Mucosa of gallbladder (tissue), 1 donor: Measurements from ENCODE around the gene GCSH. TPM values are rescaled to one million over a fixed set of nuclear protein-coding genes. Genes with fewer than 3 reads are reported as not detected.
A peak's percentile ranks its signal among the peaks of the same experiment; 100 is the strongest.

Experiments
- DNase-seq: peaks from one replicate; pipeline ENCODE4 v3.0.0-alpha.2; 2020; ENCODE audit warnings: low spot score
- total RNA-seq: library from RNA; stranded (reverse); gene quantifications from one replicate; pipeline ENCODE4 v1.2.1, GENCODE V29; 2021
- donor health status: DM: no; HTN: no; CAD: no.

GCSH gene
- total RNA-seq, 1 donor from 2014 or later = 13.1 TPM

DNA sequence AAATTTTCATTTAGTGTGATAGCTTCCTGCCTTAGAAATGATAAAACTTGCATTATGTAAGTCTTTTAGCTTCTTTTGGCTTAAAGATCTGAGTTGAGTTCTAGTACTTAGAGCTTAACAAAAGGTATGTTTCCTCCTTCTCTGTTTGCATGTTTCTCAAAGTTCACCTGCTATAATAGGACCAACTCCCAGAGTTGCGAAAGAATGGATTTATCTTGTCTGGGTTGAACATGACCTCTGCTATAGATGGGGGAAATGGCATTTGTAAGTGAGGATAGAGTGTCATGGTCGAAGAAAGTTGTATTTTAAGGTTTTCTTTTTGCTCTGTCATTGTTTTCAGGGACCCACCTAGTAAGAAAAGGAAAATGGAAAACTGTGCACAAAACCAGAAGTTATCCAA lies 53.4 kb downstream of the GCSH start:
- no peak for DNase-seq

DNA sequence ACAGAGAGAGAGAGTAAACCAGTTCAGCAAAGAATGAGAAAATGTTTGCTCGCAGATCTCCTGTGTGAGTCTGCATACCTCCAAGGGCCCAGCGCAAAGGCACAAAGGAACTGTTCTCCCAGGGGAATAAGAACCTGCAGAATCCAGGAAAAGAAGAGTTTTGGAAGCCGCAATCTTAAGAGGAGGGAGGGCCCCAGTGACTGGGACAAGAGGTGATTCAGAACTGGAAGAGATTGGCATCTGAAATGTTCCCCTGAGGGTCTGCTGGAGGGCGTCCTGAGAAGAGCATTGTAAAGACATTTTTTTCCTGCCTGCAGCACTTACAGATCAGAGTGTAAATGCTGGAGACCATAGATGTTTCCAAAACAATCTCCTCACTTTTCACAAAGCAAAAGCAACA lies 54.5 kb downstream of the GCSH start:
- DNase-seq = no peak

DNA sequence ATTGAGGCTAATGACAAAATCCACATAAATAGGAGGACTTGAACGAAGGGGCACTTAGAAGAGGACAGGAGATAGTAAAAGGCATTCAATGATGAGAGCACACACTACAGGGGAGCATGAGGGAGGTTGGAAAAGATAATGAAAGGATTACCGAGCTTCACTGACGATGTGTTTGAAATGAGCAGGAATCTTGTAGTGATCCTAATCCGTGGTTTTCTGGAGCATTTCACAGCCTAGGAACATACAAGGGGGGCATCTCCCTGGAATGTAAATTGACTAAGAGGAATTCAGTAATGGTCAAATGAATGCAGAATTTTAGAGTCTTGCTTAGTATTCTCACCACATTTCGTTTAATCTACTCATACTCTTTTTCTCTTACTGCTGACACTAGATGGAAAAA lies 55.4 kb downstream of the GCSH start:
- DNase-seq = no peak

DNA sequence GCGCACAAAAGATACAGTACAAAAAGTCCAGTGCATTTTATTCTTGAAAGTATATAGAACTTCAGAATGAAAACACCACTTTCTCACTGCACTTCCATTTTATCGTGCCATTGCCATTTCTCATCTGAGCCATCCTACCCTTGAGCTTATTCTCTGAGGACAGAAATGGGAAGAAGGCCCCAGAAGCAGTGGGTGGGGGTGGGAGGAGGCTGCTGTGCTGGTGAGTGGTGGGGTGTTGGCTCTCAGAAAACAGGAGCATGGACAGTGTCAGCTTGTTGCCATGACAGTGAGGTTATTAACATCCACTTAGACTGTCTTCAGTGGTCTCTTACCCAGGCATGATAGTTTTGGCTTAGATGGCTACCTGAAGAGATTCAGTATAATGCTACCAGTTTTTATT lies 56.1 kb downstream of the GCSH start:
- DNase-seq = no peak

DNA sequence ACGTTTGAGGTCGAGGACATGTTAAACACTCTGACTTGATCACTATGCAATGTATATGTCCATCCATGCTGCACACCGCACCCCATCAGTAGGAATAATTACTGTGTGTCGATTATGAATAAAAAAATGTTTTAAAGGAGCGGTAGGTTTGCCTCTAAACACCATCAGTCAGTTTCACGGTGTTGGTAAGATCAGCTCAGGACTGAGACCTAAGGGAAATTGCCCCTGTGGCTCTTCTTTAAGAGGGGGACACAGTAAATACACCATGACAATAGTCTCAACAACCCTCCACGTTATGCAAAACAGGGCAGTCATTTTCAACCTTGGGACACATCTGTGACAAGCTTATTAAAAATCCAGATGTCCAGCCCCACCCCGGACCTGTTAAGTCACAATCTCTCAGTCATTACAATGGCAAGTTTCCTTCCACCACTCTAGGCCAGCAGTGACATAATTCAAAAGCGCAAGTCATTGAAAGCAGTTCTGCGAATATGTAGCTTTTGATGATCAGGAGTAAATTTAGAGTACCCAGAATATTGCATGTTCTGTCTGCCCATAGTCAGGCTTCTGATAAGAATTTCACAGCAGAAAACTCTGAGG lies 59.3 kb downstream of the GCSH start:
- no peak for DNase-seq

DNA sequence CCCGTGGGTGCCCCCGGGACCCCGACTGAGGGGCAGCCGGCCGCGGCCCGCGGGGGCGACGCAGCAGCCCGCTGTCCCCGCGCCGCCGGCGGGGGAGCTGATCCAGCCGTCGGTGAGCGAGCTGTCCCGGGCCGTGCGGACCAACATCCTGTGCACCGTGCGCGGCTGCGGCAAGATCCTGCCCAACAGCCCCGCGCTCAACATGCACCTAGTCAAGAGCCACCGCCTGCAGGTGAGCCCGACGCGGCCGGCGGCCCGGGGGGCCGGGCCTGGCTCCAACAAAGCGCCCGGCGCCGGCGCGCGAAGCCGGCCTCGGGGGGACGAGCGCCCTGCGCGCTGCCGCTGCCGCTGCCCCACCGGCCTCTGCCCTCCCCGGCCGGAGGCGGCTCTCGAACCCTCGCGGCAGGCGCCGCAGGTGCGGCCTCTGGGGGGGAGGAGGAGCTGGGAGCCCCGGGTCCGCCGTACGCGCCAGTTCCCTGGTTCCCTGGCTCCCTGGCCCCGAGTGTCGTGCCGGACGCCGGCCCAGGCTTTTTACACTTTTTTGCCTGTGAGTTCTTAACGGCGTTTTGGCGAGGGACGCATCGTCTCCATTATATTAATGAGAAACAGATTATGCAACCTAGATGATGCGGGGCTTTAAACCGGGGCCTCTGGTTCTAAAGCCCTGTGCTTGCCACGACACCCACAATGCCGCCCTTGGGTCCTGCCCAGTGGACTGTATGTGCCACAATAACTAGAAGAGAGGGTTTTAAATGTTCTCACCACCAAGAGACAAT lies 60.0 kb downstream of the GCSH start:
- DNase-seq = no peak

DNA sequence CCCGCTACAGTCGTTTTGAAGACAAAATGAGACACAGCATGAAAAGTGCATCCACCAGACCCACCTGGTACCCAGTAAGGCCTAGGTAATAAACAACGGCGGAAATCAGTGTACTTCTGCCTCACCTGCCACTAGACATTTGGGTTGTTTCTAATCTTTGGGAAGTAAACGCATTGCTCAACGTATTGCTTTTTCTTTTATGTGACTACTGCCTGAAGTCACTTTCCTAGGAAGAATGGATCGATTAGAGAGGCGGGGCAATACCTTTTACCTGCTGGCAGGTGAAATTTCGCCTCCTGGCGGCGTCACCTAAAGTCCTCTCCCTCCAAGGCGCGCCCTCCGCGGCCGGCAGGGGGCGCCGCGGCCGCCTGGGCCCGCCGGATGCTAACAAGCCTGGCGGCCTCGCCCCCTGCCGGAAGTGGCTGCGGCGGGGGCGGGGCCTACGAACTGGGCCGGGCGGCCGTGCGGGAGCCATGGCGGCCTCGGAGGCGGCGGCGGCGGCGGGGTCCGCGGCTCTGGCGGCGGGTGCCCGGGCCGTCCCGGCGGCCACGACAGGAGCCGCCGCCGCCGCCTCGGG lies 60.7 kb downstream of the GCSH start, which contains the start of gene ATMIN:
ATMIN (plus strand) TSS at position 445 of the 577 bp plus-strand sequence; CDS start at position 474, 29 bp downstream.
- DNase-seq = peak; percentile 94

Other genes with a start within 250 kb of the GCSH start
- 60.7 TPM for gene CMC2, start 89.5 kb downstream of the GCSH start, total RNA-seq
- gene CENPN, start 89.2 kb downstream of the GCSH start, total RNA-seq = 9.3 TPM
- 28.9 TPM for gene ATMIN, start 60.6 kb downstream of the GCSH start, total RNA-seq
- 1.2 TPM for gene C16orf46, start 19.2 kb downstream of the GCSH start, total RNA-seq
- 6.6 TPM for gene BCO1, start 142.3 kb upstream of the GCSH start, total RNA-seq
- gene GAN, start 218.6 kb upstream of the GCSH start, total RNA-seq = 11.6 TPM